Neural progenitor cell (in vitro differentiated cells): ENCODE data around the gene ITPK1. TPM values are rescaled to one million over a fixed set of nuclear protein-coding genes. Genes with fewer than 3 reads are reported as not detected.

ENCODE experiments used
- DNase-seq: peaks from one replicate; pipeline ENCODE4 v3.0.0-alpha.2; 2016; ENCODE audit warnings: low spot score
- H2AFZ ChIP-seq: fragments of 200-600 bp; sonication (generic); replicated peaks from 2 replicates; pipeline ENCODE4 v1.6.1; 2016; ENCODE audit warnings: antibody characterized with exemption
- H3F3A ChIP-seq: fragments of 200-600 bp; sonication (generic); 2 replicates; pipeline ENCODE4 v1.6.1; 2016; ENCODE audit warnings: antibody characterized with exemption, low read depth
- H3K27ac ChIP-seq: fragments of 200-600 bp; sonication (generic); 2 replicates; pipeline ENCODE4 v1.5.1; 2016; ENCODE audit warnings: mild to moderate bottlenecking
- H3K27me3 ChIP-seq: fragments of 200-600 bp; sonication (generic); 2 replicates; pipeline ENCODE4 v1.6.1; 2016; ENCODE audit warnings: mild to moderate bottlenecking, moderate library complexity
- H3K36me3 ChIP-seq: fragments of 200-600 bp; sonication (generic); 2 replicates; pipeline ENCODE4 v1.5.1; 2016
- H3K4me1 ChIP-seq: fragments of 200-600 bp; sonication (generic); 2 replicates; pipeline ENCODE4 v1.6.1; 2016; ENCODE audit warnings: mixed run types
- H3K4me2 ChIP-seq: fragments of 200-600 bp; sonication (generic); 2 replicates; pipeline ENCODE4 v1.6.1; 2016
- H3K4me3 ChIP-seq: fragments of 200-600 bp; sonication (generic); 2 replicates; pipeline ENCODE4 v1.5.1; 2016
- H3K79me2 ChIP-seq: fragments of 200-600 bp; sonication (generic); 2 replicates; pipeline ENCODE4 v1.6.1; 2016; ENCODE audit warnings: low read depth
- H3K9ac ChIP-seq: fragments of 200-600 bp; sonication (generic); 2 replicates; pipeline ENCODE4 v1.6.1; 2016
- H3K9me3 ChIP-seq: fragments of 200-600 bp; sonication (generic); 2 replicates; pipeline ENCODE4 v1.5.1; 2016; ENCODE audit warnings: low read depth
- H4K20me1 ChIP-seq: fragments of 200-600 bp; sonication (generic); 2 replicates; pipeline ENCODE4 v1.6.1; 2016; ENCODE audit warnings: low read depth
- H3K27ac Mint-ChIP-seq: 3 replicates; pipeline ENCODE4 v1.8.0; 2021; ENCODE audit warnings: mixed read lengths
- H3K27me3 Mint-ChIP-seq: 2 replicates; pipeline ENCODE4 v1.8.0; 2022; ENCODE audit warnings: low read depth, mild to moderate bottlenecking, inconsistent platforms, moderate library complexity, mixed read lengths; ENCODE audit not compliant: insufficient read depth
- H3K36me3 Mint-ChIP-seq: 3 replicates; pipeline ENCODE4 v1.8.0; 2021; ENCODE audit warnings: mixed read lengths
- H3K4me1 Mint-ChIP-seq: 3 replicates; pipeline ENCODE4 v1.8.0; 2021; ENCODE audit warnings: mixed read lengths
- H3K4me3 Mint-ChIP-seq: 3 replicates; pipeline ENCODE4 v1.8.0; 2021; ENCODE audit warnings: mild to moderate bottlenecking, moderate library complexity, mixed read lengths
- H3K9me3 Mint-ChIP-seq: 3 replicates; pipeline ENCODE4 v1.8.0; 2020; ENCODE audit warnings: mixed read lengths
- CTCF ChIP-seq: fragments of 200-600 bp; sonication (generic); IDR thresholded peaks from 2 replicates; pipeline ENCODE4 v1.5.1; 2017; ENCODE audit warnings: antibody characterized with exemption, mild to moderate bottlenecking
- EZH2 ChIP-seq: fragments of 200-600 bp; sonication (generic); IDR thresholded peaks from 2 replicates; pipeline ENCODE4 v1.6.1; 2017; ENCODE audit warnings: antibody characterized with exemption, mild to moderate bottlenecking, moderate library complexity
- EZH2phosphoT487 ChIP-seq: fragments of 200-600 bp; sonication (generic); IDR thresholded peaks from 2 replicates; pipeline ENCODE4 v1.6.1; 2017; ENCODE audit warnings: antibody characterized with exemption
- total RNA-seq: library from RNA; depleted of rRNA; stranded (reverse); fragments of >200 nt; gene quantifications from 2 replicates; pipeline ENCODE4 v1.2.3, GENCODE V29; 2015; ENCODE audit warnings: low replicate concordance

Gene ITPK1
- total RNA-seq, 1 donor from 2014 or later: 25.8 TPM

- Histone ChIP-seq H4K20me1 (no peaks in the 10 kb centered on the region), H3K9ac (no peak overlapping the region), H3K79me2 (no peaks in the 10 kb centered on the region), H3K36me3 (no peaks in the 10 kb centered on the region), H3K27me3 (peaks cover 23% of the 10 kb centered on the region), H3K27ac (no peak overlapping the region), H3K9me3 (no peaks in the 10 kb centered on the region), H3K4me1 (peaks cover 6% of the 10 kb centered on the region), H3K4me3 (no peak overlapping the region), H3K4me2 (no peak overlapping the region), H2AFZ (no peak overlapping the region), H3F3A (no peaks in the 10 kb centered on the region)
- H3K36me3 Mint-ChIP-seq: no peaks in the 10 kb centered on the region
- no peak for DNase-seq
- H3K4me3 Mint-ChIP-seq: no peak overlapping the region
- no peak overlapping the region for H3K27ac Mint-ChIP-seq
- H3K9me3 Mint-ChIP-seq: no peaks in the 10 kb centered on the region
- TF ChIP-seq EZH2phosphoT487: no peak
- no peak for TF ChIP-seq CTCF
- no peak for TF ChIP-seq EZH2
- peaks cover 11% of the 10 kb centered on the region for H3K27me3 Mint-ChIP-seq
- H3K4me1 Mint-ChIP-seq: peaks cover 7% of the 10 kb centered on the region
These were observed 208.9 kb downstream of the ITPK1 start for GRCh38 chr14:92906823-92907222.

DNA sequence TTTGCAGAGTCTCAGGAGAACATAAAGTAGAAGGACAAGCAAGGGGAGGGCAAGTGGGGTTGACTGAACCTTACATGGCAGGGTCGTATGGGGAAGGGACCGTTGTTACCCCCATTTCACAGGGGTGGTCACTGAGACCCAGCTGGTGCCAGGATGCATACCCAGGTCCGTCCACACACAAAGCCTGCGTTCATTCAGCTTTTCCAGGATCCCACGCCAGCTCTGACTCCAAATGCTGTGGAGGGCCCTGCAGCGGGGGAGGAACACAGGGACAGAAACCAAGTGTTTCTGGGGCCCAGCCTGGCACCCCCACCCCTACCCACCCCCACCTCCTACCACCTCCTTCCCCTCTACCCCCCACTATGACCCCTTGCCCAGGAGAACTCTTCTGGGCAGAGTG lies 209.3 kb downstream of the ITPK1 start:
- Mint-ChIP-seq H3K9me3 (no peaks in the 10 kb centered on the region), H3K27me3 (peaks cover 11% of the 10 kb centered on the region), H3K36me3 (no peaks in the 10 kb centered on the region), H3K27ac (no peak overlapping the region), H3K4me3 (no peak overlapping the region), H3K4me1 (peaks cover 7% of the 10 kb centered on the region)
- H3K36me3 ChIP-seq: no peaks in the 10 kb centered on the region
- H3K27ac ChIP-seq: no peak overlapping the region
- H3F3A ChIP-seq: no peaks in the 10 kb centered on the region
- no peaks in the 10 kb centered on the region for H4K20me1 ChIP-seq
- H2AFZ ChIP-seq: no peak overlapping the region
- H3K9ac ChIP-seq: no peak overlapping the region
- H3K4me3 ChIP-seq: no peak overlapping the region
- H3K9me3 ChIP-seq: no peaks in the 10 kb centered on the region
- no peak for TF ChIP-seq EZH2
- TF ChIP-seq CTCF: no peak
- TF ChIP-seq EZH2phosphoT487: no peak
- no peak for DNase-seq
- H3K4me2 ChIP-seq: no peak overlapping the region
- H3K4me1 ChIP-seq: peaks cover 6% of the 10 kb centered on the region
- H3K27me3 ChIP-seq: peaks cover 27% of the 10 kb centered on the region
- no peaks in the 10 kb centered on the region for H3K79me2 ChIP-seq

- no peak overlapping the region for H3K4me2 ChIP-seq
- Mint-ChIP-seq H3K27me3 (peaks cover 16% of the 10 kb centered on the region), H3K9me3 (no peaks in the 10 kb centered on the region), H3K4me3 (no peak overlapping the region), H3K27ac (no peak overlapping the region), H3K4me1 (peaks cover 7% of the 10 kb centered on the region), H3K36me3 (no peaks in the 10 kb centered on the region)
- H3F3A ChIP-seq: no peaks in the 10 kb centered on the region
- H2AFZ ChIP-seq: no peak overlapping the region
- H3K9me3 ChIP-seq: no peaks in the 10 kb centered on the region
- peaks cover 6% of the 10 kb centered on the region for H3K4me1 ChIP-seq
- H3K36me3 ChIP-seq: no peaks in the 10 kb centered on the region
- TF ChIP-seq EZH2phosphoT487: no peak
- H3K79me2 ChIP-seq: no peaks in the 10 kb centered on the region
- H3K27me3 ChIP-seq: peaks cover 30% of the 10 kb centered on the region
- H3K4me3 ChIP-seq: no peak overlapping the region
- no peak for DNase-seq
- H3K27ac ChIP-seq: no peak overlapping the region
- no peaks in the 10 kb centered on the region for H4K20me1 ChIP-seq
- H3K9ac ChIP-seq: no peak overlapping the region
These were observed 210.1 kb downstream of the ITPK1 start for GRCh38 chr14:92905667-92906066.

DNA sequence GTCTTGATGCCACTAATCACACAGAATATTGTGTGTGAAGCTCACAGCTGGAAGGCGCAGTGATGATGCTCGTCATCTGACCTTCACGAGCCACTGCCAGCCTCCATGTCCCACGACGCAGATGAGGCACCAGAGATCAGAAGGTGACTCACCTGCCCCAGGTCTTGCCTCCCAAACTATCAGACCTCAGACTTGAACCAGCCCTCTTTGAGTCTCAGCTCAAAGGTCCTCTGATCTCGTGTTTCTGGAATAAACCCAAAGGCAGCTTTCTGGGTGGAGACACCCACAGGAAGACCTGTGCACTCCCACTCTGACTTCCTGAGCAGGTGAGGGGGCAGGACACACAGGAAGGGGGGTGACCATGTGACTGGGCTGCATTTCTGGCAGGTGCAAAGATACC lies 212.4 kb downstream of the ITPK1 start:
- peaks cover 19% of the 10 kb centered on the region for H3K27me3 Mint-ChIP-seq
- H3K9me3 ChIP-seq: no peaks in the 10 kb centered on the region
- TF ChIP-seq EZH2: no peak
- TF ChIP-seq EZH2phosphoT487: no peak
- no peak for TF ChIP-seq CTCF
- H3K4me3 Mint-ChIP-seq: no peak overlapping the region
- DNase-seq: no peak
- H3K27ac ChIP-seq: no peak overlapping the region
- H3F3A ChIP-seq: no peaks in the 10 kb centered on the region
- no peaks in the 10 kb centered on the region for H3K36me3 Mint-ChIP-seq
- H3K27ac Mint-ChIP-seq: no peak overlapping the region
- H3K9me3 Mint-ChIP-seq: no peaks in the 10 kb centered on the region
- no peak overlapping the region for H3K4me3 ChIP-seq
- H4K20me1 ChIP-seq: no peaks in the 10 kb centered on the region
- H3K4me2 ChIP-seq: peak overlapping the region; percentile 58
- H2AFZ ChIP-seq: no peak overlapping the region
- H3K79me2 ChIP-seq: no peaks in the 10 kb centered on the region
- H3K9ac ChIP-seq: no peak overlapping the region
- peaks cover 7% of the 10 kb centered on the region for H3K4me1 Mint-ChIP-seq
- peaks cover 30% of the 10 kb centered on the region for H3K27me3 ChIP-seq
- H3K4me1 ChIP-seq: peaks cover 6% of the 10 kb centered on the region
- H3K36me3 ChIP-seq: no peaks in the 10 kb centered on the region
